Peyer's patch (tissue), 4 donors: ENCODE results near the gene CLDN14. TPM values are rescaled to one million over a fixed set of nuclear protein-coding genes. Genes with fewer than 3 reads are reported as not detected.

Experiments
- DNase-seq, 3 donors: peaks; one replicate each; pipeline ENCODE4 v3.0.0-alpha.2; 2017 to 2019
- H3K27ac ChIP-seq, 4 donors: fragments of 200-600 bp; sonication (generic); one replicate each; pipeline ENCODE4 v1.5.1; 2016 to 2019
- H3K27me3 ChIP-seq, 2 donors: fragments of 200-600 bp; sonication (generic); one replicate each; pipeline ENCODE4 v1.5.1; 2019
- H3K36me3 ChIP-seq, 3 donors: fragments of 200-600 bp; sonication (generic); one replicate each; pipeline ENCODE4 v1.5.1; 2016 to 2019
- H3K4me1 ChIP-seq, 4 donors: fragments of 200-600 bp; sonication (generic); one replicate each; pipeline ENCODE4 v1.5.1; 2016 to 2019
- H3K4me3 ChIP-seq, 4 donors: fragments of 200-600 bp; sonication (generic); 1 replicate in 3 of 4; 2 replicates in 1 of 4; pipeline ENCODE4 v1.5.1; 2016 to 2019; ENCODE audit warnings: mild to moderate bottlenecking in 1 of 4
- H3K9me3 ChIP-seq, 4 donors: fragments of 200-600 bp; sonication (generic); one replicate each; pipeline ENCODE4 v1.5.1; 2016 to 2019; ENCODE audit warnings: mild to moderate bottlenecking in 1 of 4
- POLR2A ChIP-seq, 2 donors: fragments of 450-650 bp; IDR thresholded peaks; one replicate each; pipeline ENCODE4 v1.5.1; 2017; ENCODE audit warnings: antibody characterized with exemption in 2 of 2, mild to moderate bottlenecking in 2 of 2, moderate library complexity in 2 of 2
- total RNA-seq, 4 donors: library from RNA; depleted of rRNA; stranded (reverse); fragments of >200 nt; gene quantifications; one replicate each; pipeline ENCODE4 v1.1.0, GENCODE V29; 2016
- TF ChIP-seq, protein P1 (sequence below), 6 experiments: fragments of 450-650 bp in 4 of 6; fragments of 200-600 bp in 2 of 6; sonication (generic) in 1 of 6; IDR thresholded peaks; one replicate each; pipeline ENCODE4 v1.5.1; 2017 to 2019; ENCODE audit warnings: antibody characterized with exemption in 6 of 6, mild to moderate bottlenecking in 3 of 6, moderate library complexity in 1 of 6

CLDN14 gene
- total RNA-seq, 4 donors from 2014 or later = not detected

DNA sequence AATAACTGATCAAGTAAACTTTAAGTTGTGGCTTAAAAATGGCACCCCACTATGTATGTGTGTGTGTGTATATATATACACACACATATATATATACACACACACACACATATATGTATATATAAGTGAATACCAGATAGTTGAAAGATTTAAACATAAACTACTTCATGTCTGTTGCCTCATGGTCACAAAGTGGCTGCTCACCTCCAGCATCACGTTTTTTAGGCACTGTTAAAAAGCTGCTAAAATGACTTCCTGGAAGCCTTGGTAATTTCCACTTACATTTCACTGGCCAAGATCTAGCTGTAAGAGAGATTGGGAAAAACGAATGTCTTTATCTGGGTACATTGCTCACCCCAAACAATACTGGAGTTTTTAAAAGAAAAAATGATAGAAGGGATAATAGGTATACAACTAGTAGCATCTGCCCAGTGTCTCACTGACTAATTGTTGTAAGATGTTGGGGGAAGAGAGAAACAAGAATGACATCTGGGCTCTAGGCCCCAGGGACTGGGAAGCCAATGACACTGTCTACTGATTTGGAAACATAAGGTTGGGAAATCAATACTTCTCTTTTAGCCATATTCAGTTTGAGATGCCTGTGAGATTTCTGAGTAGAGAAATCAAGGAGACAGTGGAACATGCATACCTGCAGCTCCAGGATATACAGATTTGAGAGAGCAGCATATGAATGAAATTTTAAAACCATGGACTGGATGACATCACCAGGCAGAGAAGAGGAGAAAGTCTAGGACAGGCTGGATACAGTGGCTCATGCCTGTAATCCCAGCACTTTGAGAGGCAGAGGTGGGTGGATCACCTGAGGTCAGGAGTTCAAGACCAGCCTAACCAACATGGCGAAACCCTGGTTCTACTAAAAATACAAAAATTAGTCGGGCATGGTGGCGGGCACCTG, 42.8 kb downstream of the CLDN14 start:
- Histone ChIP-seq H3K36me3 (no peaks in the 10 kb centered on the region), H3K4me3 (no peak overlapping the region), H3K4me1 (no peaks in the 10 kb centered on the region), H3K27ac (no peak overlapping the region), H3K27me3 (no peaks in the 10 kb centered on the region), H3K9me3 (no peaks in the 10 kb centered on the region)
- no peak for TF ChIP-seq POLR2A (IDR thresholded peaks at IDR 0.05)
- TF ChIP-seq, protein P1, sequence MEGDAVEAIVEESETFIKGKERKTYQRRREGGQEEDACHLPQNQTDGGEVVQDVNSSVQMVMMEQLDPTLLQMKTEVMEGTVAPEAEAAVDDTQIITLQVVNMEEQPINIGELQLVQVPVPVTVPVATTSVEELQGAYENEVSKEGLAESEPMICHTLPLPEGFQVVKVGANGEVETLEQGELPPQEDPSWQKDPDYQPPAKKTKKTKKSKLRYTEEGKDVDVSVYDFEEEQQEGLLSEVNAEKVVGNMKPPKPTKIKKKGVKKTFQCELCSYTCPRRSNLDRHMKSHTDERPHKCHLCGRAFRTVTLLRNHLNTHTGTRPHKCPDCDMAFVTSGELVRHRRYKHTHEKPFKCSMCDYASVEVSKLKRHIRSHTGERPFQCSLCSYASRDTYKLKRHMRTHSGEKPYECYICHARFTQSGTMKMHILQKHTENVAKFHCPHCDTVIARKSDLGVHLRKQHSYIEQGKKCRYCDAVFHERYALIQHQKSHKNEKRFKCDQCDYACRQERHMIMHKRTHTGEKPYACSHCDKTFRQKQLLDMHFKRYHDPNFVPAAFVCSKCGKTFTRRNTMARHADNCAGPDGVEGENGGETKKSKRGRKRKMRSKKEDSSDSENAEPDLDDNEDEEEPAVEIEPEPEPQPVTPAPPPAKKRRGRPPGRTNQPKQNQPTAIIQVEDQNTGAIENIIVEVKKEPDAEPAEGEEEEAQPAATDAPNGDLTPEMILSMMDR (IDR thresholded peaks at IDR 0.05) = no peak
- DNase-seq = no peak

DNA sequence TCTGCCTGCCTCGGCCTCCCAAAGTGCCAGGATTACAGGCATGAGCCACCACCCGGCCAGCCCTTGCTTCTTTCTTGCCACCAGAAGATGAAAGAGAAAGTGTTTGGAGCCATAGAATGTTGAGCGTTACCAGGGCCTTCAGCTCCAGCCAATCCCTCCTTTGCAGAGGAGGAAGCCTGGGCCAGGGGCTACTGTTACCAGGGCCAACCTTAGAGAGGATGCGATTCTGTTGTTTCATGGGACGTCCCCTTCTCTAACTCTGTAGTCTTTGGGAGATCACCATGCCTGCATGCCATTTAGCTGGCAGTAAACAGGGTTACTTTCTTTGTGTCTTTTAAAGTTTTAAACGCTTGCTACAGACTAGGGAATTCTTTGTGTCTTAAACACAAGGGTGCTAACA, 45.8 kb downstream of the CLDN14 start:
- no peaks in the 10 kb centered on the region for H3K36me3 ChIP-seq
- no peaks in the 10 kb centered on the region for H3K4me1 ChIP-seq
- H3K27me3 ChIP-seq = no peaks in the 10 kb centered on the region
- no peak for DNase-seq
- TF ChIP-seq POLR2A (IDR thresholded peaks at IDR 0.05) = no peak
- TF ChIP-seq, protein P1 (IDR thresholded peaks at IDR 0.05) = no peak
- H3K9me3 ChIP-seq = no peaks in the 10 kb centered on the region
- H3K4me3 ChIP-seq = no peak overlapping the region
- no peak overlapping the region for H3K27ac ChIP-seq

DNA sequence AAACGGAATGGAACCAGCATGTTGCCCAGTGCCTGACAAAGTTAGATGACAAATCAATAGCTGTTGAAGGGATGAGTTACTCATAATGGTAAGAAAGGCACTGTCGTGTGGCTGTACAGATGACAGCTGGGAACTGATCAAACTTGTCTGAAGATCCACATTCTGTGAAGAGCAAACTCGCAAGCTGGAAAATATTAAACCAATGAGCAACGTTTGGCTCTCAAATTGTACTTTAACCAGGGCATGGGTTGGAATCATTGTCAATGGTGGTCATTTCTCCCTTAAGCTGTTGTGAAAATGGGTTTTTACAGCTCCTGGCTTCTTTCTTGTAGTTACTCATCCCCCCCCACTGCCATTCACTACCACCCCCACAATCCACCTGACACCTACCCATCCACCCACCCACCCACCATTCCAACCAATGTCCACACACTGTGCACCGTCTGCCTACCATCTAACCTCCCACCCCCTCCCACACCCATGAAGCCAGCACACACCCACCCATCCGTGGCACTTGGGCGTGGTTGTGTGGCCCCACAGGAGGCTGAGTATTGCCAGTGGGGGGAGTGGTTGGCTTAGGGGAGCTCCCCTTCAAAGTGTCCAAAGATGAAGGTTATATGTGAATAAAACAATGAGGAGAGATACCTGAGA, 46.7 kb downstream of the CLDN14 start:
- TF ChIP-seq, protein P1 (IDR thresholded peaks at IDR 0.05) = no peak
- no peak for TF ChIP-seq POLR2A (IDR thresholded peaks at IDR 0.05)
- no peak overlapping the region for H3K27ac ChIP-seq
- H3K4me1 ChIP-seq = no peaks in the 10 kb centered on the region
- no peaks in the 10 kb centered on the region for H3K27me3 ChIP-seq
- no peaks in the 10 kb centered on the region for H3K9me3 ChIP-seq
- no peaks in the 10 kb centered on the region for H3K36me3 ChIP-seq
- no peak overlapping the region for H3K4me3 ChIP-seq
- DNase-seq = no peak

DNA sequence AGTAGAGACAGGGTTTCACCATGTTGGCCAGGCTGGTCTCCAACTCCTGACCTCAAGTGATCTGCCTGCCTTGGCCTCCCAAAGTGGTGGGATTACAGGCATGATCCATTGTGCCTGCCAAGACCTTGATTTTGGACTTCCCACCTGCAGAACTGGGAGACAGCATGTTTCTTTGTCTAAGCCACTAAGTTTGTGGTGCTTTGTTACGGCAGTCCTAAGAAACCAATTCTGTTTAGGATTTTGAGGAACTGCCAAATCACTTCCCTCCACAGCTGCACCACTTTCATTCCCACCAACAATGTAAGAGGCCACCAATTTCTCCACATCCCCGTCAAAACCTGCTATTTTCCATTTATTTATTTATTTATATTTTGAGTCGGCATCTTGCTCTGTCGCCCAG, 48.7 kb downstream of the CLDN14 start:
- Histone ChIP-seq H3K9me3 (no peaks in the 10 kb centered on the region), H3K4me3 (no peak overlapping the region), H3K27ac (no peak overlapping the region), H3K27me3 (no peaks in the 10 kb centered on the region), H3K36me3 (no peaks in the 10 kb centered on the region), H3K4me1 (no peaks in the 10 kb centered on the region)
- no peak for DNase-seq
- TF ChIP-seq POLR2A (IDR thresholded peaks at IDR 0.05) = no peak
- TF ChIP-seq, protein P1 (IDR thresholded peaks at IDR 0.05) = no peak

DNA sequence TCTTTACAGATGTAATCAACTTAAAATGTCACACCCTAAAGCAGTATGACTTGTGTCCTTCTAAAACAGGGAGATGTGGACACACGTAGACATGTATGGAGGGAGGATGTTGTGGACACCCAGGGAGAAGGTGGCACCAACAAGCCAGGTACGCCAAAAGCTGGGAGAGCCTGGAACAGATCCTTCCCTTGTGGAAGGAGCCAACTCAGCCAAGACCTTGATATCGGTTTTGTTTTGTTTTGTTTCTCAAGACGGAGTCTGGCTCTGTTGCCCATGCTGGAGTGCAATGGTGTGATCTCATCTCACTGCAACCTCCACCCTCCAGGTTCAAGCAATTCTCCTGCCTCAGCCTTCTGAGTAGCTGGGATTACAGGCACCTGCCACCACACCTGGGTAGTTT, 49.1 kb downstream of the CLDN14 start:
- H3K9me3 ChIP-seq = no peaks in the 10 kb centered on the region
- H3K27ac ChIP-seq = peak overlapping the region in 1 of 4 donors; percentile 22
- no peak for DNase-seq
- no peaks in the 10 kb centered on the region for H3K27me3 ChIP-seq
- no peaks in the 10 kb centered on the region for H3K4me1 ChIP-seq
- no peaks in the 10 kb centered on the region for H3K36me3 ChIP-seq
- TF ChIP-seq POLR2A (IDR thresholded peaks at IDR 0.05) = no peak
- TF ChIP-seq, protein P1 (IDR thresholded peaks at IDR 0.05) = no peak
- no peak overlapping the region for H3K4me3 ChIP-seq
